GM21528 (cell line): ENCODE data around the gene PLEKHN1.
"Not testable (repeated sequence)": the region's sequence is repeated elsewhere in the genome, so short reads cannot be mapped to it uniquely, and the experiment has no call there.

Experiments used
- ATAC-seq: cut with Tn5 transposase; IDR thresholded peaks from one replicate; pipeline ENCODE4 v1.9.1; 2021; ENCODE audit warnings: mild to moderate bottlenecking, moderate library complexity; ENCODE audit not compliant: unreplicated experiment, low FRiP score

The PLEKHN1 gene

DNA sequence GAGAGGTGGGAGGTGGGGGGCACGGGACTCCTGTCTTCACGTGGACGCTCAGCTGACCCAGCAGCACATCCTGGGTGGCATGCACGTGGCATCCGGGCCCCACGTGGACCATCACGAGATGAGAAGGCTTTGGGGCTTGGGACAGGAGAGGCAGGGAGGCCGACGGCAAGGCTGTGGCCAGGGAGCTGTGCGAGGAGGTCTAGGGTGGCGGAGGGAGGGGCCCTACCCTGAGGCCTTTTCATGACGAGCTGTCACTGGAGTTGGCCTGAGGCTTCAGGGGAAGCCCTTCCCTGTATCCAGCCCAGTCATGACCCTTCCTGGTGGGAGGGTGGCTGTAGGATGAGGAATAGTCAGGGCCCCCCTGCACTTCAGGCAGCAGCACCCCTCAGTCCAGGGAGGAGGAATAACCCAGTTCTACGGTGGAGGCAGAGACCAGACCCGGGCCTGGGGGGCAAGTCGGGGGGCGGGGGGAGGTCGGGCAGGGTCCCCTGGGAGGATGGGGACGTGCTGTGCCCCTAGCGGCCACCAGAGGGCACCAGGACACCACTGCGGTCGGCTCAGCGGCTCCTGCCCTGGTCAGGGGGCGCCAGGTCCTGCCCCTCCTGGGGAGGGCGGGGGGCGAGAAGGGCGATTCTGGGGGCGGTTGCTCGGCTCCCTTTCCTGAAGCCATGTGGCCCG is 17.7 kb downstream of the PLEKHN1 start:
- ATAC-seq, result no peak

DNA sequence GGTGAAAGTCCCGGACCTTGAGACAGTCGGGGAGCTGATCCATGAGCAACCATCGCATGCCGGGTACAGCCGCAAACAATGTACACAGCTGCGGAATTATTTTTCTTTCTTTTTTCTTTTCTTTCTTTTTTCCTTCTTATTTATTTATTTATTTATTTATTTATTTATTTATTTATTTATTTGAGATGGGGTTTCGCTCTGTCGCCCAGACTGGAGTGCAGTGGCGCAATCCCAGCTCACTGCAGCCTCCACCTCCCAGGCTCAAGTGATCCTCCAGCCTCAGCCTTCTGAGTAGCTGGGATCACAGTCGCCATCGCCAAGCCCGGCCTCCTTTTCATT is 18.2 kb downstream of the PLEKHN1 start:
- no peak for ATAC-seq

DNA sequence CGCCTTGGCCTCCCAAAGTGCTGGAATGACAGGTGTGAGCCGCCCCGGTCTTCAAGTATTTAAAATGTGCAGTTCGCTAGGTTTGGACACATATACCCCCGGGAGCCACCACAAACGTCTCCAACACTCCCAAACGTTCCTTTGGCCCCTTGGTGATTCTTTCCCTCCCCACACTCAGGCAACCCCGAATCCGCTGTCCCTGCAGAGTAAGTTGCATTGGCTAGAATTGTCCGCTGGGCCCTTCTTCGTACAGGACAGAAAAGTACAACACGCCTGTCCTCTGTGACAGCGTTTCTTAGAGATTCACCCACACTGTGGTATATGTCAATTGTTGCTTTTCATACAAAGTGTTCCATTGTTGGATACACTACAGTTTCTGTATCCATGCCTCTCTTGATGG is 18.8 kb downstream of the PLEKHN1 start:
- ATAC-seq, result no peak

DNA sequence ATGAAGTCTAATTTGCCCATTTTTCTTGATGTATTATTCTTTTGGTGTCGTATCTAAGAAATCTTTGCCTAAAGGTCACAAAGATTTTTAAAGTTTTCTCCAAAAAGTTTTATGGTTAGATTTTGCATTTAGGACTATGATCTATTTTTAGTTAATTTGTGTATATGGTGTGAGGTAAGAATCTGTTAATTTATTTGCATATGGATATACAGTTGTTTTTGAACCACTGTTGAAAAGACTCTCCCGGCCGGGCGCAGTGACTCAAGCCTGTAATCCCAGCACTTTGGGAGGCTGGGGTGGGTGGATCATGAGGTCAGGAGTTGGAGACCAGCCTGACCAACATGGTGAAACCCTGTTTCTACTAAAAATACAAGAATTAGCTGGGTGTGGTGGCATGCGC is 21.8 kb downstream of the PLEKHN1 start:
- ATAC-seq, result not testable (repeated sequence)

DNA sequence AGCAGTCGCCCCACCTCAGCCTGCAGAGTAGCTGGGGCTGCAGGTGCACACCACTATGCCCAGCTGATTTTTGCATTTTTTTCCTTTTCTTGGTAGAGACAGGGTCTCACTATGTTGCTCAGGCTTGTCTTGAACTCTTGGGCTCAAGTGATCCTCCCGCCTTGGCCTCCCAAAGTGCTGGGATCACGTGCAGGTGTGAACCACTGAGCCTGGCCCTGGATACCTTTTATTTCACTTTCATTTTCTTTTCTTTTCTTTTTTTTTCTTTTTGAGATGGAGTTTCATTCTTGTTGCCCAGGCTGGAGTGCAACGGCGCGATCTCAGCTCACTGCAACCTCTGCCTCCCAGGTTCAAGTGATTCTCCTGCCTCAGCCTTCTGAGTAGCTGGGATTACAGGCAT is 25.0 kb downstream of the PLEKHN1 start:
- ATAC-seq, result not testable (repeated sequence)

DNA sequence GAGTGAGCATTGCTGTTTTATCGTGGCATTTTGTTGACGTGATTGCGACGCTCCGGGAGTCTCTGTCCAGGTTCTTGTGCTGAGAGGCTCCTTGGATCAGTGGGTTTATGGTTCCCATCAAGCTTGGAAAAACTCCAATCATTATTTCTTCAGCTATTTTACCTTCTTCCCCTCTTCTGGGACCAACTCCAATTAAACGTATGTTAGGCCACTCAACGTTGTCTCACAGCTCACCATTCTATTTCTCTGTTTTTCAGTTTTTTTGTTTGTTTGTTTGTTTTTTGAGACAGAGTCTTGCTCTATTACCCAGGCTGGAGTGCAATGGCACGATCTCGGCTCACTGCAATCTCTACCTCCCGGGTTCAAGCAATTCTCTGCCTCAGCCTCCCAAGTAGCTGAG is 25.6 kb downstream of the PLEKHN1 start:
- ATAC-seq, result no peak

DNA sequence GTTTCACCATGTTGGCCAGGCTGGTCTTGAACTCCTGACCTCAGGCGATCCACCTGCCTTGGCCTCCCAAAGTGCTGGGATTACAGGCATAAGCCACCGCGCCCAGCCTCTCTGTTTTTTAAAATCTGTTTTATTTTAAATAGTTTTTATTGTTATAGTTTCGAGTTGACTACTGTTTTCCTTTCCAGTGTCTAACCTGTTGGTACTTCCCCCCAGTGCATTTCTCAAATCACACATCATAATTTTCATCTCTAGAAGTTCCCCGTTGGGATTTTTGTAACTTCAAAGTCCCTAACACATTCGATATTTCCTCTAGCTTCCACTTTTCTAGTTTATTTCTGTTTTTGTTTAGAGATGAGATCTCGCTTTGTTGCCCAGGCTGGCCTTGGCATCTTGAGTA is 26.1 kb downstream of the PLEKHN1 start:
- no peak for ATAC-seq

DNA sequence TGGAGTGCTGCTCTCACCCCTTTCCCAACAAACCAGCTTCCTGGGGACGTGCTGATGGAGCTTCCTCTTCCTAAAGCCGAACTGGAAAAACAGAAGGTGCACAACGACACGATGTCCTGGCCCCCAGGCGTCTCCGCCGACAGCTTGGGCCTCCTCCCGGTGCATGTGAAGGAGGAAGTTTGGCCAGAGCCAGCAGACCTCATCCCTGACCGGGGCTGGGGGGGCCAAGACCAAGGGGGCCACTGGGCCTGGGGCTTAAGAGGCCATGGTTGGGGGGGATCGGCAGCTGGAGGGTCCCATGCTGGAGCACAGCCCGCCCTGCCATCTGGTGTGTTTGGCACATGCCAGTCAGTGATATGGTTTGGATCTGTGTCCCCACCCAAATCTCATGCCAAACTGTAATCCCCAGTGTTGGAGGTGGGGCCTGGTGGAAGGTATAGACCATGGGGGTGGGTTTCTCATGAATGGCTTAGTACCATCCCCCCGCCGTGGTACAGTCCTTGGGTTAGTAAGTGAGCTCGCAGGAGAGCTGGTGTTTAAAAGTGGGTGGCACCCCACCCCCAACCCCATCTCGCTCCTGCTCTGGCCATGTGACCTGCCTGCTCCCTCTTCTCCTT is 27.2 kb downstream of the PLEKHN1 start:
- no peak for ATAC-seq

DNA sequence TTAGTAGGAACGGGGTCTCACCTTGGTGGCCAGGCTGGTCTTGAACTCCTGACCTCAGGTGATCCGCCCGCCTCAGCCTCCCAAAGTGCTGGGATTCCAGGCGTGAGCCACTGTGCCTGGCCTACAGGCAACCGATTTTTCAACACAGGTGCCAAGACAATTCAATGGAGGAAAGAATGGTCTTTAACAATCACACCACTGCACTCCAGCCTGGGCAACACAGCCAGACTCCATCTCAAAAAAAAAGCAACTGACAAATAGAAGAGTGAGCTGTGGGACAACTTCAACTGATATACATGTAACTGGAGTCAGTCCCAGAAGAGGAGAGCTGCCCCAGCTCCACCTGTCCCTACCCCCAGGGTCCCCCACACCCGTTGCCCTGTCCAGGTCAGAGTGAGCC is 28.3 kb downstream of the PLEKHN1 start:
- ATAC-seq, result not testable (repeated sequence)

DNA sequence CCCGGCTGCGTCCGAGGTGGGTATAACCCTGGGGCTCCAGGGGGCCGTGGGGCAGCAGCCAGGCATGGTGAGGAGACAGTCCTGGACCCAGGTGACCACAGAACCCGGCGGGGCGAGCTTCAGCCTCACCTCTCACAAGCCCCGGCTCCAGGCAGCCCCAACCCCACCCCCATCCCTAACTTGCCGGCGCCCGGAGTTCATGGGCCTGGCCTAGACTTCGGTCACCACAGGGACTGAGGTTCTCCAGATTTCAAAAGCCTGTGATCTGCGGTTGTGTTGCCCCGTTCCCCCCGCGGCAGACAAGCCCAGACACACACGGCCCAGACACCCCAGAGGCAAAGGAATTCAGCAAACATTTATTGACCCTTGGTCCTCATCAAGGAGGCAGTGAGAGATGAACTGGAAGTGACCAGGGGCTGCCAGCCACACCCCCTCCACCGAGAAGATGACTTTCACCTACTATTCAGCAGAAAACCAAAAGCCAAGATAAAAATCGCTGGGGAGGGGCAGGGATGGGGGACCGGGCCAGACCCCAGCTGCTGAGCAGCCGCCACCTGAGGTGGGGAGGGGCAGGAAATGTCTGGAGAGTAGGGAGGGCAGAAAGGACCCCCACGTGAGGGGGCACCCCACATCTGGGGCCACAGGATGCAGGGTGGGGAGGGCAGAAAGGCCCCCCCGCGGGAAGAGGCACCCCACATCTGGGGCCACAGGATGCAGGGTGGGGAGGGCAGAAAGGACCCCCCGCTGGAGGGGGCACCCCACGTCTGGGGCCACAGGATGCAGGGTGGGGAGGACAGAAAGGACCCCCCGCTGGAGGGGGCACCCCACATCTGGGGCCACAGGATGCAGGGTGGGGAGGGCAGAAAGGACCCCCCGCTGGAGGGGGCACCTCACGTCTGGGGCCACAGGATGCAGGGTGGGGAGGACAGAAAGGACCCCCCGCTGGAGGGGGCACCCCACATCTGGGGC is 29.7 kb downstream of the PLEKHN1 start:
- ATAC-seq, result no peak

DNA sequence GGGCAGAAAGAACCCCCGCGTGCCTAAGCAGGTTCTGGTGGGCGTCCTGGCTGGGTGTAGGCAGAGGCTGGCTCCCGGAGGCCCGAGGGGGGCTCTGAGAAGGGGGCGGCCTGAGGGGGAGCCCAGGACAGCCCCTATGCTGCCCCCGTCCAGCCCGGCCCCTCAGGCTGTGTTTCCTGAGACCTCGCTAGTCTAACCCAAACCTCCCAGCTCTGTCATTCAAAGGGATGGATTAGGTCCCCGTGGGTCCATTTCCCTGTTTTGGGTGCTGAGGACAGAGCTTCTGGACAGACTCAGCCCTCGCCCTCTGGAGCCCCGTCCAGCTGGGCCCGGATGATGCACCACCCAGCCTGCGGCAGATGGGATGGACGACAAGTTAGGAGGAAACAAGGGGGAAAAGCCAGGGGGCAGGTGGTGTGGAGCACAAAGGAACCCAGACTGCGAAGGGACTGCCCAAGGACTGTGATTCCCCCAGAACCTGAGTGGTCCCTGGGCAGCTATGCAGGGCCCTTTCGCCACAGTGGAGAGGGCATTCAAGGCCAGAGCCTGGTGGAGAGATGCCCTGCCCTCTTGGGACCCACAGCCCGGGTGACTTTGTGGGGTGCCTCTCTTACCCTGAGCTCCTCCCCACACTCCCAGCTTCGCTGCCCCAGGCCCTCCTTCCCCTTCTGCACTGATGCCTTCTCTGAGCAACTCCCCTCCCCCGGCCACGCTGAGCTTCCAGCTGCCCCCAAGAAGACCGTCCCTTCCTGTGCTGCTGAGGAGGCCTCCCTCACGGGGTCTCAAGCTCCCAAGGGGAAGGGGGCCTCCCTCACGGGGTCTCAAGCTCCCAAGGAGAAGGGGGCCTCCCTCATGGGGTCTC is 30.8 kb downstream of the PLEKHN1 start:
- ATAC-seq, result no peak

DNA sequence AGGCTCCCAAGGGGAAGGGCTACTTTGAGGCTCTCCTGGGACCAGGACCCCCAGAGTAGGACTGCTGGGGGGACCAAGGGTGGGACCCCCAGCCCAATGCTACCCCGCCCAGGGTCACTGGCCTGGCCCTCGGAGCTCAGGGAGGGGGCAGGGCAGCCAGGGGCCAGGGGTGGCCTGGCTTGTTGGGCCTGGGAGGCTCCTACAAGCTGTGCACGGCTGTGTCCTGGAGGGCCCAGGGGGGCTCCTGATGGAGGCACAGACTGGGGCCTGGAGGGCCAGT is 31.4 kb downstream of the PLEKHN1 start:
- ATAC-seq, result no peak

DNA sequence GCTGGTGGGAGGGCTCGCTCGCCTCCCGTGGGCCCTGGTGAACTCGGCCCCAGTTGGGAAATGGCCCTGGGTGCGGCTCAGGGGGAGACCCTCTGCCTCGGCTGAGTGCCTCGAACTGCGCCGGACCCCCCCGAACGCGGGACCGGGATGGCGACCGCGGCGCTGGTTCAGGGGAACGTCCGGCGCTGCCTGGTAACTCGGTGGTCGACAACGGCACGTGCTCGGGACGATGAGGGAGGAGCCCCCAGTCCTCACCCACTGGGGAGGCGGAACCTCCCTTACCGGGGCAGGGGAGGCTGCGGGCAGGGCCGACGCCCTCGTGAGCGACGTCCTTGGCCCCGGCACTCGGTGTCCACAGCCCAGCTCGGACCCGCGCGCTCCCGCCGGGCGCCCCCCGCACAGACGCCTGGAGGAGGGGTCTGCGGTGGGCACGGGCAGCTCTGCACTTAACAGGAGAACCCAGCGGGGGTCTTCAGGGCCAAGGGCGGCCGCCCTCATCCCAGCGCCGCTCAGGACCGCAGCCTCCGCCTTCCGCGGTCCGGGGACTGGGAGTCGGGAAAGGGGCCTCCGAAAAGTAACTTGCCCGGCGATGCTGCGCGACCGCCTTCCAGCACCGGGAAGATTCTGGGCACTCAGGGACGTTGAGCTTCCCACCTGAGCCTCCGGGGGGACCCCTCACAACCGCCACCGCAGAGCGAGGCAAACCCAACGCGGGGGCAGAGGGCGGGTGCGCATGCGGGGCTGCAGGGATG is 31.9 kb downstream of the PLEKHN1 start:
- ATAC-seq, result no peak

DNA sequence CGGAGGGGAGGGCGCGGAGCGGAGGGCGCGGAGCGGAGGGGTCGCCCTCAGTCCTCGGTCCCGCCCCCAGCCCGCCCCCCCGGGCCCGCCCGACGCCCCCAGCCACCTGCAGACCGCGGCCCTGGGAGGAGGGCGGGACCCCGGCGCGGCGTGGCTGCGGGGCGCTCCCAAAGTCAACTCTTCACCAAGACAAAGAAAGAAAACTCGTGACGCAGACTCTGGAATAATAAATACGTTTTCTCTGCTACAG is 32.4 kb downstream of the PLEKHN1 start:
- no peak for ATAC-seq

DNA sequence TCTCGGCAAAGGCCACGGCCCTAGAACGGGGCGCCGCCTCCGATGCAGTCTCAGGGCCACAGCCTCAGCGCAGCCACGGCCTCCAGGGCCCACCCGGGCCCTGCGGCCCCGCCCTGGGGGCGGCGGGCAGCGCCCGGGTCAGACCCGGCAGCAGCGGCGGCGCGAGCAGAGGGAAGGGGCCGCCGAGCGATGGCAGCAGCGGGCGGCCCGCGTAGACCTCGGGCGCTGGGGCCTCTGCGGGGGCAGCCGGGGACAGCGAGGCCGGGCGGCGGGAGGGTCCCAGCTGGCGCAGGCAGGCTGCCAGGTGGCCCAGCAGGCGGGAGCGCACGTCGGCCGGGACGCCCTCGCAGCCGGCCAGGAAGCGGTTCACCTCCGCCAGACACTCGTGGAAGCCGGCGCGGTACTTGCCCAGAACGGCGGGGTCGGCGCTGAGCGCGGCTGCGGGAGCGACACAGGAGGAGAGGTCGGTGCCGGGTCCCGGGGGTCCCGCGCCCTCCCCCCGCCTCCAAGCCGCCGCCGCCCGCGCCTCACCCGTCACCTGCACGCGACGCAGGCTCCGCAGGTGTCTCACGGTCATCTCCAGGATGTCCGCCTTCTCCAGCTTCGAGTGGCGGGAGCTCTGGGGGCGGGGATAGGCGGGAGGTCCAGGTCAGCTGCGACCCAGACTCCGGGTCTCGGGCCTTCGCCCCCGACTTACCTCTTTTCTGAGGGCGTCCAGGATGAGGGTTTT is 32.9 kb downstream of the PLEKHN1 start:
- ATAC-seq, result no peak

DNA sequence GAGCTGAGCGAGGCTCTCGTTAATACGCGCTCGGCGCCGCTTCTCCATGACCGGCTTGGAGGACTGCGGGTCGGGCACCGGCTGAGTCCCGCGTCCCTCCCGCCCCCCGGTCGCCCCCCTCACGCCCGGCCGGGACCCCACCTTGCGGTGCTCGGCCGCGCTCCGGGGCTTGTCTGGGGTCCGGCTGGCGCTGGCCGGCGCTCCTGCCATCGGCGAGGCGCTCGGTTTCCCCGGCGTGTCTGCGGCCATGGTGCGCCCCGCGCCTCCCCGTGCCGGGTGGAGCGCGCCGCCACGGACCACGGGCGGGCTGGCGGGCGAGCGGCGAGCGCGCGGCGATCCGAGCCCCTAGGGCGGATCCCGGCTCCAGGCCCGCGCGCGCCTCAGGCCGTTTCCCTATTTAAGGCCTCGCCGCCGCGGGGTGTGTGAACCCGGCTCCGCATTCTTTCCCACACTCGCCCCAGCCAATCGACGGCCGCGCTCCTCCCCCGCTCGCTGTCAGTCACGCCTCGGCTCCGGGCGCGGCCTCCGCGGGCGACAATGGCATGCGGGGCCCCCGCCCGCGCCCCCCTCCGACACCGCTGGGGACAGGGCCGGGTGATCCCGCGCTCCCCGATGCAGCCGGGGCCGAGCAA is 33.6 kb downstream of the PLEKHN1 start, which contains the start of gene HES4:
Gene HES4, minus strand, starts transcription at position 373 of the 632 bp plus-strand sequence. Its CDS starts 124 bp downstream, at position 249.
- ATAC-seq, result no peak

DNA sequence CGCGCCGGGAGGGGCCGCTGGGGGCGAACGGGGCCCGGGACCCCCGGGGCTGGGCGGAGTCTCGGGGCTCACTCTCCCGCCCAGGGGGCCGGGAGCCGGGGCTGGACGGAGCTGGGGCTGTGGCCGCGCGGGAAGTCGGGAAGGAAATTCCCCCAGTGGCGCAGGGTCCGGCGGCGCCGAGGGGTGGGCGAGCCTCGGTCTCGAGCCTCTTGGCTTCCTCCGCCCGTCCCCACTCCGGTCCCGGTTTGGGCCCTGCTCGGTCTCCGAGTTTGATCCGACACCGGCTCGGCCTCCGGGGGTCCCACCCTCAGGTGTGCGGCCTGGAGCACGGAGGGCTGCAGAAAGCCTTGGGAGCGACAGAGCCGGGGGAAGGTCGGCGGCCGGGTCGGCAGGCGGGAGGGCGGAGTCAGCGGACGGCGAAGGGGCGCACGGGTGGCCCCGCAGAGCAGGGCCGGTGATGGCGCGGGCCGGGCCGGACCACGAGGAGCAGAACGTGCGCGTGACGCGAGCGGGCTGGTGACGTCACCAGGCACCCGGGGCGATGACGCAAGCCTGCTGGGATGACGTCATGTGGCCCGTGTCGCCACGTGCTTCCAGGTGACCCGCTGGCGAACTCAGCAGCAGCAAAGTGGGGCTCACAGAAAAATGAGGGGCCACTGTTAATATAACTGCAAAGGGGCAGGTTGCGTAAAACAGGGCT is 34.2 kb downstream of the PLEKHN1 start:
- no peak for ATAC-seq

DNA sequence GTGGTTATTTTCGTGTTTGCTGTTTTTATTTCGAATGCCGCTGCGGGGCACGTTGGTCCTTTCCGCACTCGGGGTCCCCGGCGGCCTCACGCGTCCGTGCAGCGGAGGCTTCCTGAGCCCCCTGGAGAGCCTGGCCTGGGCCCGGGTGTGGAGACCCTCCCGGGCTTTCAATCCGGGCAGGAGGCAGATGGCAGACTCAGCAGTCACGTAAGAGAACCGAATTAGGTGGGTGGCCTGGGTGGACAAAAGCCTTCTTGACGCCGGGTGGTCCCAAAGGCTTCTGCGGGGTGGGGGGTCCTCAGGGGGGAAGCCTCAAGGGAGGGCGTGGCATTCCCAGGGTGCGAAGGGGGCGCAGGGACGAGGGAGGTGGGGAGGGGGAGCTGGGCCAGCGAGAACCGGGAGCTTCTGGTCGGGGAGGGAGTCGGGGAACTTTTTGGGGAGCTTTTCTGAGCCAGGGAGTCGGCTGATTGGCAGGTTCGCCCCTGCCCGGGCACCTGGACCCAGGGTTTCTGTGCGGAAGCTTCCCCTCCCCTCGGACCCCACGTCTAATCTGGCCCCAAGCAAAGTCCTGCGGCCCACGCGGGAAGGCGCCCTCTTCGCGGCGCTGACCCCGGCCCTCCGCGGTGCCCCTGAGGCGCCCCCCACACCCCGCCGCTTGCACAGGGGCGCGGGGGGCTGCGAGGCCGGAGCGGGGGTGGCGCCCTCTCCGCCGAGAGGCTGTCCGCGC is 34.9 kb downstream of the PLEKHN1 start:
- ATAC-seq, result no peak
